ENCODE results near the gene GRM7.

GRCh38 chr3:7764115-7764514 lies 903.2 kb downstream of the GRM7 start:
- TF ChIP-seq POLR2AphosphoS5 (IDR thresholded peaks at IDR 0.05) (no peak), CTCF (IDR thresholded peaks at IDR 0.05) (no peak), POLR2A (IDR thresholded peaks at IDR 0.05) (no peak), EP300 (IDR thresholded peaks at IDR 0.05) (no peak)
